K562 (cell line): ENCODE measurements around the gene COL4A6. TPM values are rescaled to one million over a fixed set of nuclear protein-coding genes. Genes with fewer than 3 reads are reported as not detected.

Experiments used
- ESRRA ChIP-seq: fragments of 450-650 bp; IDR thresholded peaks from 2 replicates; pipeline ENCODE4 v1.6.1; 2014; ENCODE audit warnings: low read depth, mild to moderate bottlenecking, moderate library complexity, borderline replicate concordance
- HDAC1 ChIP-seq, 2 experiments: fragments of 450-650 bp; IDR thresholded peaks; 2 replicates each; pipeline ENCODE4 v1.6.1; 2016 to 2017; ENCODE audit warnings: inconsistent platforms in 1 of 2, mild to moderate bottlenecking in 1 of 2, moderate library complexity in 1 of 2
- LCOR ChIP-seq: sonication (generic); formaldehyde crosslinking; IDR thresholded peaks from 2 replicates; pipeline ENCODE4 v1.8.0; 2022; ENCODE audit warnings: mild to moderate bottlenecking, missing genetic modification reagents
- MLLT1 ChIP-seq, 2 experiments: fragments of 450-650 bp; IDR thresholded peaks; 2 replicates each; pipeline ENCODE4 v1.6.1; 2016
- ZBTB40 ChIP-seq, 2 experiments: fragments of 450-650 bp in 1 of 2; sonication (generic) in 1 of 2; formaldehyde crosslinking in 1 of 2; IDR thresholded peaks; 2 replicates each; pipeline versions ENCODE4 v1.7.1 to v1.9.0; 2016 to 2022; ENCODE audit warnings: inconsistent platforms in 1 of 2, mild to moderate bottlenecking in 1 of 2, missing genetic modification reagents in 1 of 2
- ZNF785 ChIP-seq: fragments of 250-450 bp; sonication (Bioruptor Pico); IDR thresholded peaks from 2 replicates; pipeline ENCODE4 v1.4.0; 2020; ENCODE audit warnings: mild to moderate bottlenecking
- polyA plus RNA-seq, 8 experiments: library from polyadenylated mRNA; depleted of rRNA in 4 of 8; stranded (reverse) in 5 of 8; unstranded in 3 of 8; fragments of >200 nt; fragmentation: Nextera tagmentation in 2 of 8; fragmentation: Illumina TruSeq in 1 of 8; extraction: Ambion mirVana in 2 of 8; extraction: Trizol in 1 of 8; gene quantifications; 2 replicates each; pipeline versions ENCODE4 v1.2.1 to v1.2.3, GENCODE V29; 2011 to 2014; ENCODE audit warnings: inconsistent platforms in 1 of 8, missing spikeins in 1 of 8
- total RNA-seq, 7 experiments: library from RNA; depleted of rRNA in 6 of 7; stranded (reverse); fragments of >200 nt in 6 of 7; fragmentation: Illumina TruSeq in 2 of 7; extraction: Trizol in 2 of 7; gene quantifications; 2 replicates each; pipeline versions ENCODE4 v1.2.1 to v1.2.3, GENCODE V29; 2011 to 2021; ENCODE audit warnings: low replicate concordance in 1 of 7

Gene COL4A6
- total and polyA plus RNA-seq, 9 of the 15 experiments (the other 6 are each of a cell fraction or from before 2014, with no cell fraction given) = 0.02 to 0.05 TPM; not detected in 7

- no peak for TF ChIP-seq ZBTB40 (IDR thresholded peaks at IDR 0.05)
- no peak for TF ChIP-seq ZBTB40 (CRISPR knock-in tag; IDR thresholded peaks at IDR 0.05)
- TF ChIP-seq HDAC1 (IDR thresholded peaks at IDR 0.05) = no peak
- no peak for TF ChIP-seq LCOR (CRISPR knock-in tag)
- no peak for TF ChIP-seq ZNF785 (CRISPR knock-in tag)
- TF ChIP-seq ESRRA = no peak
- no peak for TF ChIP-seq MLLT1 (IDR thresholded peaks at IDR 0.05)
- TF ChIP-seq, all 486 proteins: peak for 0
These were observed 167.9 kb downstream of the COL4A6 start (continued) for GRCh38 chrX:108270280-108270679.
